SK-N-SH (cell line): Measurements from ENCODE around the gene ZAP70. TPM values are rescaled to one million over a fixed set of nuclear protein-coding genes. Genes with fewer than 3 reads are reported as not detected.

Experiments
- CTCF ChIA-PET: fragments of 300-600, 350-600 bp; formaldehyde crosslinking; extraction: SDS; loops from one replicate; lab custom pipeline; 2021; lab: Yijun Ruan, JAX
- POLR2A ChIA-PET: fragments of 350-600 bp; sonication (Branson Sonifier 250); formaldehyde crosslinking; extraction: SDS; loops from one replicate; lab custom pipeline; 2020; ENCODE audit warnings: antibody characterized with exemption, inconsistent platforms; lab: Yijun Ruan, JAX
- DNase-seq: peaks from one replicate; pipeline ENCODE4 v3.0.0; 2012
- H2AFZ ChIP-seq: fragments of 200-600 bp; sonication (generic); 2 replicates; pipeline ENCODE4 v1.8.1; 2016; ENCODE audit warnings: antibody characterized with exemption, mild to moderate bottlenecking, low read depth
- H3F3A ChIP-seq: fragments of 200-600 bp; sonication (generic); replicated peaks from 2 replicates; pipeline ENCODE3; 2016; ENCODE audit warnings: antibody characterized with exemption, mild to moderate bottlenecking; ENCODE audit not compliant: insufficient read depth
- H3K27ac ChIP-seq, 2 experiments: fragments of 200-500 bp in 1 of 2; fragments of 200-600 bp in 1 of 2; sonication (Bioruptor generic) in 1 of 2; sonication (generic), shearing (Covaris generic) in 1 of 2; 2 replicates each; pipeline versions ENCODE4 v1.5.1 to v1.6.1; 2014 to 2016; ENCODE audit warnings: low read depth in 2 of 2, inconsistent platforms in 1 of 2, low read length in 1 of 2, mild to moderate bottlenecking in 1 of 2, mixed read lengths in 1 of 2
- H3K27me3 ChIP-seq: fragments of 200-600 bp; sonication (generic), shearing (Covaris generic); 2 replicates; pipeline ENCODE4 v1.6.1; 2016; ENCODE audit warnings: mixed run types; ENCODE audit not compliant: insufficient read depth
- H3K36me3 ChIP-seq, 2 experiments: fragments of 200-500 bp in 1 of 2; fragments of 200-600 bp in 1 of 2; sonication (Bioruptor generic) in 1 of 2; sonication (generic) in 1 of 2; replicated peaks in 1 of 2; 2 replicates each; pipeline versions ENCODE3 to v1.5.1; 2014 to 2016; ENCODE audit warnings: low read length in 1 of 2, mild to moderate bottlenecking in 1 of 2; ENCODE audit not compliant: insufficient read depth in 2 of 2, control insufficient read depth in 1 of 2
- H3K4me1 ChIP-seq, 2 experiments: fragments of 200-500 bp in 1 of 2; fragments of 200-600 bp in 1 of 2; sonication (Bioruptor generic) in 1 of 2; sonication (generic), shearing (Covaris generic) in 1 of 2; 2 replicates each; pipeline versions ENCODE4 v1.5.1 to v1.6.1; 2014 to 2016; ENCODE audit warnings: low read depth in 1 of 2, low read length in 1 of 2, mixed run types in 1 of 2; ENCODE audit not compliant: insufficient read depth in 2 of 2, control insufficient read depth in 1 of 2
- H3K4me2 ChIP-seq: fragments of 200-600 bp; sonication (generic), shearing (Covaris generic); 2 replicates; pipeline ENCODE4 v1.6.1; 2017; ENCODE audit warnings: mixed run types
- H3K4me3 ChIP-seq, 2 experiments: fragments of 200-500 bp in 1 of 2; fragments of 200-600 bp in 1 of 2; sonication (Bioruptor generic) in 1 of 2; sonication (generic), shearing (Covaris generic) in 1 of 2; 2 replicates each; pipeline versions ENCODE4 v1.5.1 to v1.8.1; 2014 to 2016; ENCODE audit warnings: low read depth in 2 of 2, inconsistent platforms in 1 of 2, low read length in 1 of 2, mild to moderate bottlenecking in 1 of 2, mixed read lengths in 1 of 2, moderate library complexity in 1 of 2
- H3K79me2 ChIP-seq: fragments of 200-600 bp; sonication (generic); 2 replicates; pipeline ENCODE4 v1.8.1; 2017; ENCODE audit warnings: mild to moderate bottlenecking; ENCODE audit not compliant: insufficient read depth
- H3K9ac ChIP-seq: fragments of 200-600 bp; sonication (generic); 2 replicates; pipeline ENCODE4 v1.6.1; 2017; ENCODE audit warnings: mixed run types
- H3K9me2 ChIP-seq: fragments of 200-600 bp; sonication (generic); 2 replicates; pipeline ENCODE4 v1.6.1; 2017; ENCODE audit warnings: mixed run types
- H3K9me3 ChIP-seq: fragments of 200-600 bp; sonication (generic); 2 replicates; pipeline ENCODE4 v1.6.1; 2017; ENCODE audit warnings: mixed run types, mild to moderate bottlenecking, moderate library complexity
- H4K20me1 ChIP-seq: fragments of 200-600 bp; sonication (generic); 2 replicates; pipeline ENCODE4 v1.6.1; 2017; ENCODE audit warnings: mild to moderate bottlenecking, mixed run types; ENCODE audit not compliant: insufficient read depth
- CTCF ChIP-seq: fragments of 200-600 bp; sonication (generic); IDR thresholded peaks from 2 replicates; pipeline ENCODE4 v1.6.1; 2017; ENCODE audit warnings: antibody characterized with exemption, mild to moderate bottlenecking, moderate library complexity
- FOXJ3 ChIP-seq: sonication (generic); formaldehyde crosslinking; IDR thresholded peaks from 2 replicates; pipeline ENCODE4 v1.5.1; 2020; ENCODE audit warnings: mild to moderate bottlenecking, missing genetic modification reagents
- GATA2 ChIP-seq: sonication (generic); formaldehyde crosslinking; IDR thresholded peaks from 2 replicates; pipeline ENCODE4 v1.5.0; 2020; ENCODE audit warnings: mild to moderate bottlenecking, missing genetic modification reagents
- MAX ChIP-seq: IDR thresholded peaks from 2 replicates; pipeline ENCODE4 v1.4.0; 2012; ENCODE audit warnings: low read depth
- MEF2A ChIP-seq: IDR thresholded peaks from 2 replicates; pipeline ENCODE4 v1.4.0; 2012; ENCODE audit warnings: low read depth, borderline replicate concordance
- PBX3 ChIP-seq: IDR thresholded peaks from 2 replicates; pipeline ENCODE4; 2012
- RAD21 ChIP-seq: IDR thresholded peaks from 2 replicates; pipeline ENCODE4 v1.6.1; 2012; ENCODE audit warnings: mild to moderate bottlenecking, low read length
- RCOR1 ChIP-seq: fragments of 150-350 bp; IDR thresholded peaks from 2 replicates; pipeline ENCODE4 v1.6.1; 2017; ENCODE audit warnings: antibody characterized with exemption, low read length
- SMC3 ChIP-seq: IDR thresholded peaks from 2 replicates; pipeline ENCODE4 v1.6.1; 2012; ENCODE audit warnings: low read depth, low read length, improper control_type of control experiment
- TAF1 ChIP-seq: IDR thresholded peaks from 2 replicates; pipeline ENCODE4 v1.6.1; 2012; ENCODE audit warnings: low read depth, mild to moderate bottlenecking, low read length, moderate library complexity, borderline replicate concordance
- USF1 ChIP-seq: IDR thresholded peaks from 2 replicates; pipeline ENCODE4 v1.4.0; 2012; ENCODE audit warnings: low read depth, borderline replicate concordance
- USF2 ChIP-seq: fragments of 150-350 bp; IDR thresholded peaks from 2 replicates; pipeline ENCODE4 v1.6.1; 2017; ENCODE audit warnings: antibody characterized with exemption, low read length, low read depth, borderline replicate concordance
- WGBS: methylation state at CpG from one replicate; pipeline ENCODE4 v1.1.6; 2017; ENCODE audit warnings: low lambda C conversion rate; 5-methylcytosine and 5-hydroxymethylcytosine counted together
- polyA plus RNA-seq, 3 experiments: library from polyadenylated mRNA; depleted of rRNA; stranded (reverse); fragments of >200 nt; gene quantifications; 2 replicates each; pipeline ENCODE4 v1.2.3, GENCODE V29; 2012

Gene ZAP70
- polyA plus RNA-seq, 1 of the 3 experiments (the other 2 are of a cell fraction), result 0.05 TPM

- POLR2A ChIA-PET, result no interaction called here
- H4K20me1 ChIP-seq, result no peaks in the 10 kb centered on the region
- no peak overlapping the region for H3K4me2 ChIP-seq
These were observed 27.3 kb downstream of the ZAP70 start for GRCh38 chr2:97740590-97741182.

GRCh38 chr2:97741251-97741650, 27.9 kb downstream of the ZAP70 start:
- H2AFZ ChIP-seq, result no peak overlapping the region
- H3K27ac ChIP-seq, result no peak overlapping the region
- no peak for TF ChIP-seq MEF2A
- TF ChIP-seq GATA2, result no peak
- TF ChIP-seq FOXJ3 (CRISPR knock-in tag), result no peak
- TF ChIP-seq USF2, result no peak
- no peak for TF ChIP-seq MAX
- TF ChIP-seq USF1, result no peak
- H3K9me2 ChIP-seq, result no peaks in the 10 kb centered on the region
- H3K9me3 ChIP-seq, result no peaks in the 10 kb centered on the region
- no peaks in the 10 kb centered on the region for H3F3A ChIP-seq
- H4K20me1 ChIP-seq, result no peaks in the 10 kb centered on the region
- H3K4me1 ChIP-seq, result no peaks in the 10 kb centered on the region; a peak in 1 of 4 replicates
- POLR2A ChIA-PET, result no interaction called here
- no peaks in the 10 kb centered on the region for H3K79me2 ChIP-seq
- no peak for DNase-seq
- no peaks in the 10 kb centered on the region for H3K27me3 ChIP-seq
- CTCF ChIA-PET, result interaction anchor here (0.6 to 3.5 kb wide), 23 partner anchors 12 to 651 kb away, joined by 3 to 37 read pairs (median 5); no protein-coding TSS in a partner anchor
- no peak overlapping the region for H3K4me2 ChIP-seq
- H3K36me3 ChIP-seq, result no peaks in the 10 kb centered on the region
- H3K9ac ChIP-seq, result no peak overlapping the region
- no peak overlapping the region for H3K4me3 ChIP-seq
- 88% methylated on average over 18 of the region's 20 CpGs for WGBS

More at GRCh38 chr2:97740590-97741182, 27.3 kb downstream of the ZAP70 start:
- Histone ChIP-seq H3K4me1 (no peaks in the 10 kb centered on the region; a peak in 1 of 4 replicates), H3K27me3 (no peaks in the 10 kb centered on the region), H3K9me2 (no peaks in the 10 kb centered on the region), H3K79me2 (no peaks in the 10 kb centered on the region), H3K9ac (no peak overlapping the region)
- WGBS, result 57% methylated on average over 19 of the region's 19 CpGs
- TF ChIP-seq RCOR1 (no peak), TAF1 (no peak), CTCF (peak; percentile 68), PBX3 (no peak), SMC3 (peak; percentile 48), RAD21 (peak; percentile 63)
- TF ChIP-seq, all 33 proteins: peak for 3
- DNase-seq, result peak; percentile 85
- CTCF ChIA-PET, result interaction anchor here (0.6 to 3.5 kb wide), 28 partner anchors 8 to 663 kb away, joined by 3 to 37 read pairs (median 4); no protein-coding TSS in a partner anchor
- H3K9me3 ChIP-seq, result no peaks in the 10 kb centered on the region
- no peak overlapping the region for H2AFZ ChIP-seq
- H3K36me3 ChIP-seq, result no peaks in the 10 kb centered on the region
- peak overlapping the region in 1 of 2 experiments; percentile 40; a peak in 1 of 4 replicates for H3K4me3 ChIP-seq
- H3F3A ChIP-seq, result no peaks in the 10 kb centered on the region
- no peak overlapping the region for H3K27ac ChIP-seq
